NCI-H146 treated with DMSO at 0.1 percent for 48 hours (cell line): Measurements from ENCODE around the gene BICRA.
"Not testable (repeated sequence)": the region's sequence is repeated elsewhere in the genome, so short reads cannot be mapped to it uniquely, and the experiment has no call there.

Experiments
- DNase-seq: peaks from one replicate; lab custom pipeline; 2025; ENCODE audit not compliant: unreplicated experiment; lab: John Stamatoyannopoulos, UW

Gene BICRA

GRCh38 chr19:47630594-47630993, 21.7 kb downstream of the BICRA start:
- no peak for DNase-seq

DNA sequence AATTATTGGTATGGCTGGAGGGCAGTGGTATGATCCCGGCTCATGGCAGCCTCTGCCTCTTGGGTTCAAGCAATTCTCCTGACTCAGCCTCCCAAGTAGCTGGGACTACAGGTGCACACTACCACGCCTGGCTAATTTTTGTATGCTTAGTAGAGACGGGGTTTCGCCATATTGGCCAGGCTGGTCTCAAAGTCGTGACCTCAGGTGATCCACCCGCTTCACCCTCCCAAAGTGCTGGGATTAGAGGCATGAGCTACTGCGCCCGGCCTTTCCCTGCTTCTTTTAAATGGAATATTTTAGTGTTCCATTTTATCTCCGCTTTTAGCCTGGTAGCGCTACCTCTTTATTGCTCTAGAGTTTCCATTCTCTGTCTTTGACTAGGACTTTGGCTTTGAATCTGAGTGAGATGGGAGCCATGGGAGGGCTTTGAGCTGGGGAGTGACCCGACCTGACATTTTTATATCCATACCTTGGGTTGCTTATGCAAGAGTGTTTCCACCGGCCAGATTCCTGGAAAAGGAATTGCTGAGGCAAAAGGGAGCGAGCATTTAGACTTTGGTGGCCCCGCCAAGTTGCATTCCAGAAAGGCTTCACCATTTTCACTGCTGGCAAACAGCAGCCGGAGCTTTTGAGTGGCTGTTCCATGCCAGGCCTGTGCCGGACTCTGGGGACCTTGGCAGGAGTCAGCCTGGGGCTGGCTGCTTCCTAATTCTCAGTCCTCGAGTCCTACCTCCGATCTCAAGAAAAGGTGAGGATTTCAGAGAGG, 22.9 kb downstream of the BICRA start:
- DNase-seq = no peak

DNA sequence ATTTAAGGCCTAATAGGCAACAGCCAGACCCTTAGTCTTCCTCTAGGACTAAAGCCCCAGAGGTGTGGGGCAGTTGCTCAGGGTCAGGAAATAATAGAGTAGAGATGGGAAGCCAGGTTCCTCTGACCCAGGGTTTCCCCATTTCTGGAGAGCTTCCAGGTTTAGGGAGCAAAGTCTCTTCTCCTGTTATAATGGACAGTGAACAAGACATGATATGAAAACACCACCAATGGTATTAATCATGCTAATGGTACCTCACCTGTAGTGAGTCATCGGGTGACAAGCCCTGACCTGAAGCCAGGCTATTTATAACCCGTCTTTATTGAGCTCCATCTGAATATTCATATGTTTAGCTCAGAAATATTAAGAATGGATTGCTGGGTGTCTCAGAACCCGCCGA, 24.6 kb downstream of the BICRA start:
- DNase-seq = no peak

GRCh38 chr19:47633996-47634395, 25.1 kb downstream of the BICRA start:
- DNase-seq = no peak

GRCh38 chr19:47635152-47635754, 26.3 kb downstream of the BICRA start:
- not testable (repeated sequence) for DNase-seq

DNA sequence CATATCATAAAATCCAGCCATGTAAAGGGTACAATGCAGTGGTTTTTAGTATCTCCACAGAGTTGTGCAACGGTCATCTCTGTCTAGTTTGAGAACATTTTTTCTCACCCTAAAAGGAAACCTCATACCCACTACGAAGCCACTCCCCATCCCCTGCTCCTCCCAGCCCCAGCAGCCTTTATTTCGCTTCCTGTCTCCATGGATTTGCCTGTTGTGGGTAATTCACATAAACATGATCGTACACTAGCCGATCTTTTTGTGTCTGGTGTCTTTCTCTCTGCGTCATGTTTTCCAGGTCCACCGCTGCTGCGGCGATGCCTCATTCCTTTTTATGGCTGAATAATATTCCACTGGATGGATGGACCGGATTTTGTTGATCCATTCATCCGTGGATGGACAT, 28.6 kb downstream of the BICRA start:
- DNase-seq = no peak

DNA sequence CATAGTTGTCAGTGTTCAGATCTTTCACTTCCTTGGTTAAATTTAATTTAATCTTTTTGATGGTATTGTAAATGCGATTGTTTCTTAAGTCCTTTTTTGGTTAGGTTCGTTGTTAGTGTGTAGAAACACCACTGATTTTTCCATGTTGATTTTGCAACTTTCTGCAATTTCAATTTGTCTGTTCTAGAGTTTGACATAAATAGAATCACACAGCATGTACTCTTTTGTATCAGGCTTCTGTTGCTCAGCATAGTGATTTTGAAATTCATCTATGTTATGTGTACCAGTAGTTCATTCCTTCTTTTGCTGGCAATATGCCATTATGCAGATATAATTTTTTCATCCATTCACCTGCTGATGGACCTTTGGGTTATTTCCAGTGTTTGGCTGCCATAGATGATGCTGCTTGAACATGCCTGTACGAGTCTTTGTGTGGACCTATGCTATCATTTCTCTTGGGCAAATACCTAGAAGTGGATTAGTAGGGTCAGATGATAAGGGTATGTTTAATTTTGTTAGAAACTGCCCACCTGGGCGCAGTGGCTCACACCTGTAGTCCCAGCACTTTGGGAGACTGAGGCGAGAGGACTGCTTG, 33.1 kb downstream of the BICRA start:
- peak; percentile 11 for DNase-seq

- DNase-seq = no peak
Measured at GRCh38 chr19:47643281-47643680, 34.3 kb downstream of the BICRA start.

DNA sequence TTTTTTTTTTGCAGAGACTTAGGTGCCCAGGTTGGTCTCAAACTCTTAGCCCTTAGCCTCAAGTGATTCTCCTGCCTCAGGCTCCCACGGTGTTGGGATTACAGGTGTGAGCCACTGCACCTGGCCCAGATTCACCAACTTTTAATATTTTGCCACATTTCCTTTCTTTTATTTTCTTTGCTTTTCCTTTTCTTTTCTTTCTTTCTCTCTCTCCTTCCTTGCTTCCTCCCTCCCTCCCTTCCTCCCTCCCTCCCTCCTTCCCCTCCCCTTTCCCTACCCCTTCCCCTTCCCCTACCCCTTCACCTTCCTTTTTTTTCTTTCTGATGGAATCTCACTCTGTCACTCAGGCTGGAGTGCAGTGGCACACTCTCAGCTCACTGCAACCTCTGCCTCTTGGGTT, 35.3 kb downstream of the BICRA start:
- DNase-seq = no peak

DNA sequence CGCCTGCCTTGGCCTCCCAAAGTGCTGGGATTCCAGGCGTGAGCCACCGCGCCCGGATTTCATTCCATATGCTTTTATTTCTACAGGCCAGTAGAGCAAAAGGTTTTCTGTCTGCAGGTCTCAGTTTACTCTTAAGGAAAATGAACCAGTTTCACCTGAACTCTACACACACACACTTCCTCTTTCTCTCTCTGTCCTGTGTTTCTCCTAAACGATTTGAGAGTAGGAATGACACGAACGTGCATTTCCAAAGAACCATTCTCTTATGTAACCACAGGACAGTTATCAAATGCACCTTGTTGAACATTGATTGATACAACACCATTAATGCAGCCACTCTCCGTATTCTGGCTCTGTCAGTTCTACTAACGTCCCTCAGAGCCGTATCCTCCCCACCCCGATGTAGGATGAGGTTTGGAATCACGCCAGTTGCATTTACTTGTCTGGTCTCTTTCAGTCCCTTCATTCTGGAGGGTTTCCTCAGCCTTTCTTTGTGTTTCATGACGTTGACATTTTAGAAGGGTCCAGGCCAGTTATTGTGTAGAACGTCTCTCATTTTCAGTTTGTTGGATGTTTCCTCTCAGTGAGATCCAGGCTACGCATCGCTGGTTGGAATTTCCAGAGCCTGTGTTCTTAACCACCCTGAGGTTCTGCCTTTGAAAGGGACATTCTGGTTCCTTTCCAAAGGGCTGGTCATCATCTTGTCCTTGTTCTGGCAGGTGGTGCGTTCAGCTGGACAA, 36.0 kb downstream of the BICRA start:
- peak; percentile 38 for DNase-seq

GRCh38 chr19:47646924-47647323, 38.0 kb downstream of the BICRA start:
- DNase-seq = no peak

GRCh38 chr19:47649588-47649987, 40.7 kb downstream of the BICRA start:
- DNase-seq = no peak

DNA sequence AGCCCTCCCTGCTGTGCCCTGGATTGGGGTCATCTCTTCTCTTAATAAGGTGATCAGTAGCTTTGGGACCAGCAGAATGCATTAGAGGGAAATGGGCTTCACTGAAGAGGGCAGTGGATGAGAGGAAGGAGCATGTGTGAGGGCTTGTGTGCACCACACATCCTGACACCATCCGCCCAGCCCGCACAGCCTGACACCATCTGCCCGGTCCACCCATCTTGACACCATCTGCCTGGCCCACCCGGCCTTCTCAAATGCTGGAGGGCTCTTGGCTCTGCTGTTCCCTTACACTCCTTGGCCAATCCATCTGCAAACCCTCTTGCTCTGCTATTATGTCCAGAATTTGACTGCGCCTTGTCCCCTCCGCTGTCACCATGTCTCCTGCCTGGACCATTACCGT, 41.8 kb downstream of the BICRA start:
- DNase-seq = no peak

DNA sequence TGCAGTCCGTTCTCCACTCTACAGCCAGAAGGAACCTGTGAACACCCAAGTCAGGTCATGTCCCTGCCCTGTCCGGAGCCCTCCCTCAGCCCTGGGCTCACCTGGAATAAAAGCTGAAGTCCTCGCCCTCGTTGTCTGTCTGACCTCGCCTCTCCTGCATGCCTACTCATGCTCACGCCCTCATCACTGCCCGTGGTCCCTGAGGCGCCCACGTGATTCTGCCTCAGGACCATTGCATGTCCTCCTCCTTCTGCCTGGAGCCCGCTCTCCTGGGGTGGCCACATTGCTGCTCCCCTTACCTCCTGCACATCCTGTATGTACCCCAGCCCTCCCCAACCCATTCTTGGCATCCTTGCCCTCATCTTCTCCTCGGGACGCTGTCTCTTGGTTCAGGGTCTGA, 42.2 kb downstream of the BICRA start:
- DNase-seq = no peak

DNA sequence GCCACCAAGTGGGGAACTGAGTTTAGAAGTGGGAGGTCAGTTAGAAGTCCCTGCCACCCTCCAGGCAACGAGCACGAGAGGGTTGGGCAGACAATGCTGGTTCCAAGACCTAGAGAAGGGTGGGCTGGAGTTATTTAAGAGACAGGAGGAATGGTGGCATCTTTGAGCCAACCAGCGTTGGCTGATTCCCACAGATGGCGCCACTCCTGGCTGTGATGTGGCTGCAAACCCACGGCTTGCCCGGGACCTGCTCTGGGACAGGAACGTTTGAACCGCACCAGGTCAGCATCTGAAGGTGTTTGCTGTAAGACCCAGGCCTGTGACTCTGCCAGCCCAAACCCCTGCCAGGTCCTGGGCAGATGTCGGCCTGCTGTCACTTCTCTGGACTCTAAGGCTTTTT, 42.8 kb downstream of the BICRA start:
- DNase-seq = no peak

DNA sequence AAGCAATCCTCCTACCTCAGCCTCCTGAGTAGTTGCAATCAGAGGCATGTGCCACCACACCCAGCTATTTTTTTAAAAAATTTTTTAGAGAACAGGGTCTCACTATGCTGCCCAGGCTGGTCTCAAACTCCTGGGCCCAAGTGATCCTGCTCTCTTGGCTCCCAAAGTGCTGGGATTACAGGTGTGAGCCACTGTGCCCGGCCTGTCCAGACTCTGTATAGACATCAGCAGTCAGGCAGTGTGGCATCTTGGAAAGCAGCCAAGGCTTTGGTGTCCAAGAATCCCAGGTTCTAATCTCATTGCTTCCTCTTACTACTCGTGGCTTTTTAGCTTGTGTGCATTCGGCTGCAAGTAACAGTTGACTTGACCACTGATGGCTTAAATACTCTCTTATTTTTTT, 43.4 kb downstream of the BICRA start:
- no peak for DNase-seq

GRCh38 chr19:47653856-47654255, 44.9 kb downstream of the BICRA start:
- DNase-seq = no peak

GRCh38 chr19:47657719-47658118, 48.8 kb downstream of the BICRA start:
- no peak for DNase-seq

DNA sequence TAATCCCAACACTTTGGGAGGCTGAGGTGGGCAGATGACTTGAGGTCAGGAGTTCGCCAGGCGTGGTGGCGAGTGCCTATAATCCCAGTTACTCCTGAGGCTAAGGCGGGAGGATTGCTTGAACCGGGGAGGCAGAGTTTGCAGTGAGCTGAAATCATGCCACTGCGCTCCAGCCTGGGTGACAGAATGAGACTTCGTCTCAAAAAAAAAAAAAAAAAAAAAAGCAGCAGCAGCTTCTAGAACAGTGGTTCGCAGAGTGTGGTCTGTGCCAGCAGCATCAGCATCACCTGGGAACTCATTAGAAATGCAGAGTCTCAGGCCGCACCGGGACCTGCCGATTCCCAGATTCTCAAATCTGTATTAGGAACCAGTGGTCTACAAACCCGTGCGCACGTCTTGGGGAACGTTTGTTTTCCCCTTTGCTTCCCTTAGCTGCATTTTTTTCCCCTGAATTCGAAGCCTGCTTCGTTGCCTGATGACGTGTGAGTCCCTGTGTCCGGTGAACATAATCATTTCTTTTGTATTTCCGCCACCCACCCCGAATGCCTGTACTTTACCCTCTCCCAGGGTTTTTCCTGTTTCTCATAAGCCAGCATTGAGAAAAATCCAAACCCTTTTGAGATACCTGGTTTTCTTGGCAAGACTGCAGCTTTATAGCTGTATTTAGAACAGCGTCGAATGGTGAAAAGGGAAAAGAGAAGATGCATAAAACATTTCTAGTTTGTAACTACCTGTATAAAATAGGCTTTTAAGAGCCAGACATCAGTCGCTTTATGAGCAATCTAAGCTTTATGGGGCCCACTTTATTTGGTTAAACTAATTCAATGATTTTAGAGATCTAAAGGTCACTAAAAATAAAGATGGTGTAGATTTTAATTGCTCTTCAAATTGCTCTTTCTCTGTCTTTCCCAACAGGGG, 49.8 kb downstream of the BICRA start:
- no peak for DNase-seq

GRCh38 chr19:47660435-47660832, 51.5 kb downstream of the BICRA start:
- DNase-seq = no peak

- DNase-seq = no peak
Measured at GRCh38 chr19:47661161-47661560, 52.2 kb downstream of the BICRA start.
